CD14-positive monocyte (primary cell): Measurements from ENCODE around the gene MAPK4. TPM values are rescaled to one million over a fixed set of nuclear protein-coding genes. Genes with fewer than 3 reads are reported as not detected.

Source experiments
- DNase-seq, 3 donors: peaks; one replicate each; pipeline ENCODE4 v3.0.0-alpha.2; 2011 to 2022
- H2AFZ ChIP-seq: 2 replicates; pipeline ENCODE4 v1.6.0; 2012; ENCODE audit warnings: mild to moderate bottlenecking, low read depth, low read length, inconsistent platforms; ENCODE audit not compliant: insufficient read depth, poor library complexity, severe bottlenecking
- H3K27ac ChIP-seq, 2 donors: 1 replicate in 1 of 2; 2 replicates in 1 of 2; pipeline ENCODE4 v1.5.1; 2012 to 2013; ENCODE audit warnings: low read length in 2 of 2, control low read depth in 1 of 2, inconsistent platforms in 1 of 2, low read depth in 1 of 2, mild to moderate bottlenecking in 1 of 2
- H3K27me3 ChIP-seq, 2 donors: one replicate each; pipeline versions ENCODE4 v1.6.0 to v1.6.1; 2011 to 2013; ENCODE audit warnings: low read length in 2 of 2; ENCODE audit not compliant: control insufficient read depth in 2 of 2, insufficient read depth in 2 of 2
- H3K36me3 ChIP-seq, 2 donors: replicated peaks in 1 of 2; 1 replicate in 1 of 2; 2 replicates in 1 of 2; pipeline versions ENCODE4 v1.5.1 to v1.6.1; 2012 to 2013; ENCODE audit warnings: low read length in 2 of 2, control low read depth in 1 of 2, inconsistent platforms in 1 of 2, mild to moderate bottlenecking in 1 of 2; ENCODE audit not compliant: insufficient read depth in 2 of 2, control insufficient read depth in 1 of 2
- H3K4me1 ChIP-seq, 2 donors: 1 replicate in 1 of 2; 2 replicates in 1 of 2; pipeline versions ENCODE4 v1.5.1 to v1.6.1; 2012 to 2013; ENCODE audit warnings: low read length in 2 of 2, control low read depth in 1 of 2, inconsistent platforms in 1 of 2, mild to moderate bottlenecking in 1 of 2, moderate library complexity in 1 of 2; ENCODE audit not compliant: insufficient read depth in 2 of 2, control insufficient read depth in 1 of 2
- H3K4me2 ChIP-seq: replicated peaks from 2 replicates; pipeline ENCODE3; 2012; ENCODE audit warnings: low read length, moderate library complexity, mild to moderate bottlenecking; ENCODE audit not compliant: poor library complexity, severe bottlenecking; ENCODE audit errors: extremely low read depth
- H3K4me3 ChIP-seq, 3 experiments: fragments of 200-600 bp in 1 of 3; sonication (generic) in 1 of 3; replicated peaks in 1 of 3; 1 replicate in 2 of 3; 2 replicates in 1 of 3; pipeline ENCODE4 v1.5.1; 2011 to 2013; ENCODE audit warnings: low read length in 3 of 3, mild to moderate bottlenecking in 3 of 3, control low read depth in 2 of 3, low read depth in 2 of 3, inconsistent platforms in 1 of 3, moderate library complexity in 1 of 3
- H3K79me2 ChIP-seq: 2 replicates; pipeline ENCODE4 v1.6.0; 2012; ENCODE audit warnings: mild to moderate bottlenecking, control low read depth, inconsistent platforms, low read length, moderate library complexity; ENCODE audit not compliant: insufficient read depth
- H3K9ac ChIP-seq: 2 replicates; pipeline ENCODE4 v1.6.0; 2017; ENCODE audit warnings: low read length, mild to moderate bottlenecking; ENCODE audit not compliant: insufficient read depth, poor library complexity, severe bottlenecking
- H3K9me3 ChIP-seq, 2 donors: replicated peaks in 1 of 2; 1 replicate in 1 of 2; 2 replicates in 1 of 2; pipeline versions ENCODE4 v1.5.1 to v1.6.1; 2012 to 2013; ENCODE audit warnings: low read length in 2 of 2, control low read depth in 1 of 2; ENCODE audit not compliant: control insufficient read depth in 1 of 2, insufficient read depth in 1 of 2
- H4K20me1 ChIP-seq: 2 replicates; pipeline ENCODE4 v1.6.0; 2012; ENCODE audit warnings: mild to moderate bottlenecking, low read length, control low read depth, moderate library complexity; ENCODE audit not compliant: insufficient read depth
- H3K27ac Mint-ChIP-seq, 7 donors: one replicate each; pipeline ENCODE4 v1.8.0; 2020; ENCODE audit warnings: mild to moderate bottlenecking in 7 of 7, mixed read lengths in 7 of 7, moderate library complexity in 6 of 7, inconsistent platforms in 2 of 7
- H3K27me3 Mint-ChIP-seq, 3 donors: one replicate each; pipeline ENCODE4 v1.8.0; 2021 to 2022; ENCODE audit warnings: low read depth in 3 of 3, mild to moderate bottlenecking in 3 of 3, mixed read lengths in 3 of 3, moderate library complexity in 3 of 3, inconsistent platforms in 1 of 3
- H3K36me3 Mint-ChIP-seq, 2 donors: one replicate each; pipeline ENCODE4 v1.8.0; 2020; ENCODE audit warnings: mixed read lengths in 2 of 2, inconsistent platforms in 1 of 2, mild to moderate bottlenecking in 1 of 2
- H3K4me1 Mint-ChIP-seq: one replicate; pipeline ENCODE4 v1.8.0; 2020; ENCODE audit warnings: mild to moderate bottlenecking, mixed read lengths
- H3K4me3 Mint-ChIP-seq, 2 donors: one replicate each; pipeline ENCODE4 v1.8.0; 2020; ENCODE audit warnings: mild to moderate bottlenecking in 2 of 2, mixed read lengths in 2 of 2, moderate library complexity in 1 of 2
- H3K9me3 Mint-ChIP-seq, 7 donors: one replicate each; pipeline ENCODE4 v1.8.0; 2020 to 2022; ENCODE audit warnings: mixed read lengths in 7 of 7, mild to moderate bottlenecking in 6 of 7, moderate library complexity in 6 of 7, inconsistent platforms in 2 of 7
- CTCF ChIP-seq: fragments of 200-600 bp; IDR thresholded peaks from one replicate; pipeline ENCODE4 v1.8.0; 2022; ENCODE audit warnings: antibody characterized with exemption, mild to moderate bottlenecking
- WGBS: methylation state at CpG from one replicate; pipeline ENCODE4 v1.1.5; 2013; ENCODE audit warnings: missing lambda C conversion rate; ENCODE audit not compliant: insufficient coverage; 5-methylcytosine and 5-hydroxymethylcytosine counted together
- intact Hi-C, 2 donors: fragments of 100-400 bp; cut with micrococcal nuclease; formaldehyde crosslinking; loops; one replicate each; pipeline versions ENCODE4 v1.15.0 to v1.15.1; 2023
- polyA plus RNA-seq, 3 donors: library from polyadenylated mRNA; depleted of rRNA in 1 of 3; unstranded in 2 of 3; stranded (reverse) in 1 of 3; fragments of 300-500 nt in 2 of 3; fragments of >200 nt in 1 of 3; fragmentation: Illumina TruSeq in 2 of 3; gene quantifications; 1 replicate in 2 of 3; 2 replicates in 1 of 3; pipeline ENCODE4 v1.2.3, GENCODE V29; 2012 to 2021

Gene MAPK4
- polyA plus RNA-seq, 3 donors = not detected

DNA sequence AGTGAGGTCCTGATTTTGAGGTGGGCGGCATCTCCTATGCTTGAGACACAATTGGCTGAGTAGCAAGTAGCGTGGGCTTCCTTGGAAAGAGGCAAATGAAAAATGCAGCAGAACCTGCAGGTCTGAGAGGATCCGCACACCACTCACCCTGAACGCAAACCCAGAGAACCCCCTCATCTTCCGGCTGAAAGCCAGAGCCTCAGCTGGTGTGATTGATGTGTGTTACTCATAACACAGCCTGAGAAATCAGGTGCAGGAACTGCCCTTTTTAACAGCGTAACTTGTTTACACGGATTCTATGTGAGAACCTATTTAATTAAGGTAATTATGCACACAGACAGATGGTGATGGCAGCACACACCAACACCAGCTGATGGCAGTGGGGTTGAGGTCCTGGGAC is 136.5 kb downstream of the MAPK4 start:
- Histone ChIP-seq H3K4me2 (no peak overlapping the region), H3K4me1 (no peaks in the 10 kb centered on the region), H3K79me2 (no peaks in the 10 kb centered on the region), H3K9me3 (no peaks in the 10 kb centered on the region), H3K27me3 (no peaks in the 10 kb centered on the region), H4K20me1 (no peaks in the 10 kb centered on the region), H3K4me3 (no peak overlapping the region), H3K27ac (no peak overlapping the region), H3K9ac (no peak overlapping the region), H2AFZ (no peak overlapping the region), H3K36me3 (no peaks in the 10 kb centered on the region)
- WGBS = no CpG with 5 or more reads among the region's 7 CpGs
- no peaks in the 10 kb centered on the region for H3K4me1 Mint-ChIP-seq
- intact Hi-C loops = no loop called here
- H3K4me3 Mint-ChIP-seq = no peak overlapping the region
- H3K27ac Mint-ChIP-seq = no peak overlapping the region
- DNase-seq = no peak
- H3K36me3 Mint-ChIP-seq = no peaks in the 10 kb centered on the region
- H3K27me3 Mint-ChIP-seq = peaks cover 2 to 5% (median 4%) of the 10 kb centered on the region in 3 donors
- no peak for TF ChIP-seq CTCF
- peaks cover 0 to 2% (median 0%) of the 10 kb centered on the region in 7 donors for H3K9me3 Mint-ChIP-seq

GRCh38 chr18:50696929-50697328 is 137.0 kb downstream of the MAPK4 start:
- H3K4me1 Mint-ChIP-seq = no peaks in the 10 kb centered on the region
- Histone ChIP-seq H3K4me3 (no peak overlapping the region), H3K79me2 (no peaks in the 10 kb centered on the region), H3K27ac (no peak overlapping the region), H3K4me1 (no peaks in the 10 kb centered on the region), H3K9ac (no peak overlapping the region), H3K27me3 (no peaks in the 10 kb centered on the region), H3K4me2 (no peak overlapping the region), H4K20me1 (no peaks in the 10 kb centered on the region), H3K36me3 (no peaks in the 10 kb centered on the region), H2AFZ (no peak overlapping the region), H3K9me3 (no peaks in the 10 kb centered on the region)
- no peak overlapping the region for H3K4me3 Mint-ChIP-seq
- H3K36me3 Mint-ChIP-seq = no peaks in the 10 kb centered on the region
- H3K27ac Mint-ChIP-seq = peak overlapping the region in 1 of 7 donors; percentile 43
- intact Hi-C loops = no loop called here
- WGBS = 93% methylated on average over 3 of the region's 4 CpGs
- peaks cover 0 to 2% (median 0%) of the 10 kb centered on the region in 7 donors for H3K9me3 Mint-ChIP-seq
- TF ChIP-seq CTCF = no peak
- H3K27me3 Mint-ChIP-seq = peaks cover 2 to 5% (median 4%) of the 10 kb centered on the region in 3 donors
- no peak for DNase-seq
